H1 (cell line): ENCODE results near the gene JPH2. TPM values are rescaled to one million over a fixed set of nuclear protein-coding genes. Genes with fewer than 3 reads are reported as not detected.

Experiments used
- CTCF ChIA-PET: fragments of 300-600 bp; sonication (Branson Sonifier 250); formaldehyde crosslinking; loops from one replicate; lab custom pipeline; 2021; ENCODE audit not compliant: partially characterized antibody; lab: Charles Lee
- POLR2A ChIA-PET: fragments of 300-600 bp; sonication (Branson Sonifier 250); formaldehyde crosslinking; loops from one replicate; lab custom pipeline; 2021; ENCODE audit warnings: inconsistent platforms; ENCODE audit not compliant: partially characterized antibody; lab: Charles Lee
- DNase-seq, 2 experiments: peaks; one replicate each; pipeline versions ENCODE4 v3.0.0 to v3.0.0-alpha.2; 2010 to 2022; ENCODE audit warnings: low spot score in 2 of 2, low read depth in 1 of 2, mixed read lengths in 1 of 2
- FAIRE-seq: peaks from 2 replicates; lab custom pipeline; 2011; peaks lifted over from hg19 to GRCh38; lab: Jason Lieb, UNC
- H2AFZ ChIP-seq: 2 replicates; pipeline ENCODE4 v1.8.1; 2012; ENCODE audit warnings: low read length, inconsistent platforms
- H2AK5ac ChIP-seq: 2 replicates; pipeline ENCODE4 v1.6.1; 2013; ENCODE audit warnings: low read depth, low read length
- H2BK120ac ChIP-seq: replicated peaks from 2 replicates; pipeline ENCODE3; 2013; ENCODE audit warnings: low read depth, low read length, inconsistent platforms
- H2BK12ac ChIP-seq: 2 replicates; pipeline ENCODE4 v1.6.1; 2013; ENCODE audit warnings: low read depth, low read length
- H2BK15ac ChIP-seq: 2 replicates; pipeline ENCODE4 v1.6.1; 2013; ENCODE audit warnings: low read length
- H2BK20ac ChIP-seq: 2 replicates; pipeline ENCODE4 v1.6.1; 2013; ENCODE audit warnings: low read length
- H2BK5ac ChIP-seq: 2 replicates; pipeline ENCODE4 v1.6.1; 2013; ENCODE audit warnings: low read depth, low read length
- H3K14ac ChIP-seq: 2 replicates; pipeline ENCODE4 v1.6.1; 2013; ENCODE audit warnings: inconsistent platforms; ENCODE audit not compliant: insufficient read length
- H3K18ac ChIP-seq: 2 replicates; pipeline ENCODE4 v1.6.1; 2013; ENCODE audit warnings: low read length; ENCODE audit errors: extremely low read depth
- H3K23ac ChIP-seq: 2 replicates; pipeline ENCODE4 v1.6.1; 2013; ENCODE audit warnings: inconsistent platforms; ENCODE audit not compliant: insufficient read length
- H3K23me2 ChIP-seq: 2 replicates; pipeline ENCODE4 v1.6.1; 2013; ENCODE audit warnings: low read depth, low read length
- H3K27ac ChIP-seq: 2 replicates; pipeline ENCODE4 v1.6.1; 2011; ENCODE audit warnings: low read depth, low read length, inconsistent platforms
- H3K27me3 ChIP-seq, 4 experiments: replicated peaks in 1 of 4; 1 replicate in 1 of 4; 2 replicates in 3 of 4; pipeline versions ENCODE4 v1.6.1 to v1.8.1; 2011 to 2013; ENCODE audit warnings: low read length in 3 of 4, mild to moderate bottlenecking in 3 of 4, inconsistent platforms in 2 of 4, mixed read lengths in 2 of 4, moderate library complexity in 1 of 4; ENCODE audit not compliant: control insufficient read depth in 3 of 4, insufficient read depth in 3 of 4; ENCODE audit errors: extremely low read depth in 1 of 4
- H3K36me3 ChIP-seq, 4 experiments: 2 replicates each; pipeline versions ENCODE4 v1.6.1 to v1.8.1; 2011 to 2013; ENCODE audit warnings: mild to moderate bottlenecking in 4 of 4, low read length in 3 of 4, moderate library complexity in 2 of 4, control low read depth in 1 of 4, inconsistent platforms in 1 of 4; ENCODE audit not compliant: insufficient read depth in 4 of 4, control insufficient read depth in 2 of 4
- H3K4ac ChIP-seq: replicated peaks from 2 replicates; pipeline ENCODE3; 2013; ENCODE audit warnings: low read length, low read depth, mixed read lengths, inconsistent platforms; ENCODE audit not compliant: insufficient read length
- H3K4me1 ChIP-seq, 4 experiments: replicated peaks in 1 of 4; 1 replicate in 1 of 4; 2 replicates in 3 of 4; pipeline versions ENCODE4 v1.6.1 to v1.8.1; 2011 to 2013; ENCODE audit warnings: low read length in 3 of 4, inconsistent platforms in 2 of 4, mixed read lengths in 1 of 4; ENCODE audit not compliant: insufficient read depth in 4 of 4, control insufficient read depth in 3 of 4
- H3K4me2 ChIP-seq, 2 experiments: 2 replicates each; pipeline versions ENCODE4 v1.6.1 to v1.8.1; 2011 to 2013; ENCODE audit warnings: low read depth in 2 of 2, low read length in 2 of 2, control low read depth in 1 of 2, inconsistent platforms in 1 of 2, mild to moderate bottlenecking in 1 of 2; ENCODE audit not compliant: insufficient read depth in 1 of 2
- H3K4me3 ChIP-seq, 4 experiments: fragments of 200-600, 300-600 bp in 1 of 4; sonication (generic), shearing (Covaris generic), sonication (Bioruptor Twin) in 1 of 4; 2 replicates each; pipeline versions ENCODE4 v1.5.1 to v1.8.1; 2011 to 2016; ENCODE audit warnings: low read length in 4 of 4, low read depth in 3 of 4, control low read depth in 2 of 4, inconsistent platforms in 2 of 4, mild to moderate bottlenecking in 2 of 4, mixed read lengths in 1 of 4, moderate library complexity in 1 of 4; ENCODE audit not compliant: insufficient read depth in 2 of 4; ENCODE audit errors: extremely low read depth in 1 of 4
- H3K56ac ChIP-seq: replicated peaks from 2 replicates; pipeline ENCODE3; 2013; ENCODE audit warnings: low read depth, mild to moderate bottlenecking, mixed read lengths, low read length, inconsistent platforms; ENCODE audit not compliant: insufficient read length
- H3K79me1 ChIP-seq: 2 replicates; pipeline ENCODE4 v1.6.1; 2013; ENCODE audit warnings: low read depth, low read length, control low read depth
- H3K79me2 ChIP-seq, 2 experiments: 2 replicates each; pipeline versions ENCODE4 v1.6.1 to v1.8.1; 2012 to 2013; ENCODE audit warnings: low read length in 2 of 2, mild to moderate bottlenecking in 2 of 2, inconsistent platforms in 1 of 2; ENCODE audit not compliant: insufficient read depth in 2 of 2, control insufficient read depth in 1 of 2
- H3K9ac ChIP-seq, 4 experiments: replicated peaks in 1 of 4; 1 replicate in 1 of 4; 2 replicates in 3 of 4; pipeline versions ENCODE4 v1.6.1 to v1.8.1; 2011 to 2013; ENCODE audit warnings: low read depth in 3 of 4, low read length in 3 of 4, control low read depth in 2 of 4, mild to moderate bottlenecking in 2 of 4, moderate library complexity in 2 of 4, inconsistent platforms in 1 of 4; ENCODE audit errors: extremely low read depth in 1 of 4
- H3K9me3 ChIP-seq, 2 experiments: 2 replicates each; pipeline versions ENCODE4 v1.6.1 to v1.8.1; 2012 to 2013; ENCODE audit warnings: mild to moderate bottlenecking in 2 of 2, moderate library complexity in 2 of 2, control low read depth in 1 of 2, inconsistent platforms in 1 of 2, low read depth in 1 of 2, low read length in 1 of 2, mixed read lengths in 1 of 2; ENCODE audit not compliant: insufficient read depth in 2 of 2
- H4K20me1 ChIP-seq, 2 experiments: replicated peaks in 1 of 2; 2 replicates each; pipeline versions ENCODE3 to v1.8.1; 2011 to 2013; ENCODE audit warnings: inconsistent platforms in 2 of 2, low read length in 2 of 2, mild to moderate bottlenecking in 1 of 2; ENCODE audit not compliant: insufficient read depth in 2 of 2, control insufficient read depth in 1 of 2
- H4K5ac ChIP-seq: 2 replicates; pipeline ENCODE4 v1.6.1; 2013; ENCODE audit warnings: low read length, low read depth, mixed read lengths, inconsistent platforms; ENCODE audit not compliant: insufficient read length
- H4K8ac ChIP-seq: 2 replicates; pipeline ENCODE4 v1.8.0; 2013; ENCODE audit warnings: mild to moderate bottlenecking, moderate library complexity, low read length, inconsistent platforms; ENCODE audit not compliant: insufficient read depth; ENCODE audit errors: extremely low read depth
- H4K91ac ChIP-seq: replicated peaks from 2 replicates; pipeline ENCODE3; 2013; ENCODE audit warnings: low read length, mixed read lengths, inconsistent platforms; ENCODE audit not compliant: insufficient read length
- BACH1 ChIP-seq: IDR thresholded peaks from 2 replicates; pipeline ENCODE4 v1.6.1; 2012; ENCODE audit warnings: low read length, improper control_type of control experiment
- EGR1 ChIP-seq: IDR thresholded peaks from 2 replicates; pipeline ENCODE4 v1.6.1; 2011; ENCODE audit warnings: low read depth, low read length, borderline replicate concordance
- JUN ChIP-seq: IDR thresholded peaks from 2 replicates; pipeline ENCODE4 v1.6.1; 2011; ENCODE audit warnings: low read depth, mild to moderate bottlenecking, improper control_type of control experiment, low read length
- NANOG ChIP-seq: IDR thresholded peaks from 2 replicates; pipeline ENCODE4 v1.6.1; 2011; ENCODE audit warnings: low read length, low read depth, mild to moderate bottlenecking, inconsistent platforms; ENCODE audit not compliant: insufficient read depth, poor library complexity, severe bottlenecking
- NRF1 ChIP-seq: IDR thresholded peaks from 2 replicates; pipeline ENCODE4 v1.6.1; 2011; ENCODE audit warnings: mild to moderate bottlenecking, low read depth, low read length, improper control_type of control experiment
- SIX5 ChIP-seq: IDR thresholded peaks from 2 replicates; pipeline ENCODE4 v1.6.1; 2011; ENCODE audit warnings: mild to moderate bottlenecking, low read depth, low read length
- SP1 ChIP-seq: IDR thresholded peaks from 2 replicates; pipeline ENCODE4 v1.6.1; 2011; ENCODE audit warnings: low read depth, low read length
- WGBS, 2 experiments: shearing (Covaris generic) in 1 of 2; methylation state at CpG; one replicate each; pipeline versions ENCODE4 v1.1.6 to v1.1.7; 2013 to 2015; ENCODE audit warnings: low lambda C conversion rate in 2 of 2, mixed read lengths in 2 of 2, inconsistent platforms in 1 of 2, low coverage in 1 of 2, missing lambda C conversion rate in 1 of 2; ENCODE audit not compliant: insufficient replicate concordance in 2 of 2, insufficient coverage in 1 of 2, insufficient read length in 1 of 2; ENCODE audit errors: extremely low coverage in 1 of 2, missing lambda C conversion rate in 1 of 2; 5-methylcytosine and 5-hydroxymethylcytosine counted together
- polyA plus RNA-seq, 7 experiments: library from polyadenylated mRNA; depleted of rRNA in 3 of 7; stranded (reverse) in 5 of 7; unstranded in 2 of 7; fragments of >200 nt in 5 of 7; fragments of 200-250 nt in 2 of 7; gene quantifications; 1 replicate in 5 of 7; 2 replicates in 1 of 7; 4 replicates in 1 of 7; pipeline versions ENCODE4 v1.2.1 to v1.2.3, GENCODE V29; 2011 to 2013; ENCODE audit warnings: missing spikeins in 2 of 7, mixed read lengths in 2 of 7
- total RNA-seq: library from RNA; stranded (reverse); fragmentation: NEBNext Ultra II Directional; extraction: Animal tissue kit (Norgen Biotek cat#: 25700); gene quantifications from 2 replicates; pipeline ENCODE4 v1.2.1, GENCODE V29; 2021

JPH2 gene
- total and polyA plus RNA-seq, 2 of the 8 experiments (the other 6 are each of a cell fraction or from before 2014, with no cell fraction given), result 0.59 to 1.3 TPM

DNA sequence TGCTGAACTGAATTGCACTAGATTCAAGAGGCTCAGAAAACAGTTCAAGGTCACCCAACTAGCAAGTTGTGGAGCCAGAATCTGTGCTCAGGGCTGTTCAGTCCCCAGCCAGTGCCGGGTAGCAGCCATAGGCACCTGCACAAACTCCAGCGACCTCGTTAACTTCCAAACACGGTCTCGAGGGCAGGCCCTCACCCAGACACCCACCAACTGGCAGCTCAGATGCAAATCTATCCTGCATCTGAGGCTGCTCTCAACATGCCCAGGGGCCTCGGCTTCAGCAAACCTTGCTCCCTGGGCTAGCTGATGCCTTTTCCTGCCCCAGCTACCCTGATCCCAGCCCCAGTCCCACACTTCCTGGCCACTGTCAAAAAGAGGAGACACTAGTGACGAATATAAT is 3.7 kb downstream of the JPH2 start:
- Histone ChIP-seq H3K4me1 (peaks cover 0 to 19% (median 7%) of the 10 kb centered on the region in 4 experiments; a peak in 5 of 7 replicates), H3K27me3 (peaks cover 0 to 4% (median 1%) of the 10 kb centered on the region in 4 experiments; a peak in 2 of 7 replicates), H3K79me1 (no peaks in the 10 kb centered on the region), H3K56ac (no peak overlapping the region), H4K8ac (no peak overlapping the region), H2BK20ac (no peak overlapping the region), H3K79me2 (no peaks in the 10 kb centered on the region), H2AK5ac (no peak overlapping the region), H3K9me3 (no peaks in the 10 kb centered on the region), H2BK12ac (no peak overlapping the region), H4K20me1 (peaks cover 0 to 4% of the 10 kb centered on the region in 2 experiments), H3K4me3 (no peak overlapping the region), H3K9ac (no peak overlapping the region), H3K4me2 (no peak overlapping the region), H2BK15ac (no peak overlapping the region), H3K23me2 (peaks cover 18% of the 10 kb centered on the region), H2BK120ac (no peak overlapping the region), H3K14ac (no peak overlapping the region), H3K23ac (no peak overlapping the region), H3K27ac (no peak overlapping the region), H4K5ac (no peak overlapping the region), H3K18ac (no peak overlapping the region), H3K36me3 (no peaks in the 10 kb centered on the region), H3K4ac (no peak overlapping the region), H4K91ac (no peak overlapping the region), H2BK5ac (no peak overlapping the region), H2AFZ (no peak overlapping the region)
- no peak for TF ChIP-seq NANOG
- no peak for TF ChIP-seq JUN
- no peak for TF ChIP-seq SIX5
- TF ChIP-seq EGR1, result no peak
- TF ChIP-seq BACH1, result no peak
- no peak for TF ChIP-seq SP1
- TF ChIP-seq NRF1, result no peak
- DNase-seq, result no peak
- ChIA-PET CTCF (interaction anchor here (0.7 to 17.7 kb wide), 4 partner anchors 11 to 69 kb away, joined by 4 to 512 read pairs (median 6); no protein-coding TSS in a partner anchor), POLR2A (no interaction called here)
- no peak for FAIRE-seq
- WGBS, 2 experiments, result 90% methylated on average over 7 of the region's 7 CpGs; no CpG with 5 or more reads in 1 of the 2 experiments
